ENCODE data around the gene FAM98B.

FAM98B gene

DNA sequence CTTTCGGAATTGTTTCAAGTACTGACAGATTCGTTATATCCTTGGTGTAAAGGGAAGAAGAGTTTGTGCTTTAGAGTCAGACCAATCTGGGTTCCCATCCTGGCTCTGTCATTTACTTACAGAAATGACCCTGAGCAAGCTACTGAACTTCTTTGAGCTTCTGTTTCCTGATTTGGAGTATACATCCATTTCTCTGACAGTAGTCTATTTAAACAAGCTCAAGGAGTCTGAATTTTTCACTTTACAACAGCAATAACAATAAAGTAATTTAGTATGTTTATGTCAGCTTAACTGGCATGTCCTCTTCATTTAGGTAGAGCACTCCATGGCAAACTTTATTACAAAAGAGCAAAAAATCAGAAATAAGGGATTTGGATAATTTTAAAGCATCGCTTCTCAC is 27.8 kb downstream of the FAM98B start:
- no peaks in the 10 kb centered on the region for H3K4me1 ChIP-seq (ENCODE audit: control insufficient read depth, insufficient read depth, low read length)
- ChIA-PET CTCF (interaction anchor here (0.7 kb wide), 1 partner anchor 201 kb away, joined by 3 read pairs; no protein-coding TSS in a partner anchor), POLR2A (no interaction called here)
- no peak overlapping the region for H3K27ac ChIP-seq (ENCODE audit: extremely low read depth, low read depth, low read length)
- TF ChIP-seq GLI4 (tag by site-specific recombination; IDR thresholded peaks at IDR 0.05) = no peak
- TF ChIP-seq HOXD13 (CRISPR knock-in tag; IDR thresholded peaks at IDR 0.05; ENCODE audit: borderline replicate concordance) = no peak
- no peak for TF ChIP-seq ZIC2 (tag by site-specific recombination; IDR thresholded peaks at IDR 0.05)
- no peak for TF ChIP-seq ZNF24 (tag by site-specific recombination; IDR thresholded peaks at IDR 0.05)
- no peak for TF ChIP-seq ZNF621 (tag by site-specific recombination; IDR thresholded peaks at IDR 0.05)
- no peak for TF ChIP-seq KLF7 (tag by site-specific recombination; IDR thresholded peaks at IDR 0.05; ENCODE audit: borderline replicate concordance)
- no peak for TF ChIP-seq ZNF747 (tag by site-specific recombination; IDR thresholded peaks at IDR 0.05)
- no peak for TF ChIP-seq ZNF521 (tag by site-specific recombination; IDR thresholded peaks at IDR 0.05)
- no peak for TF ChIP-seq ZNF133 (tag by site-specific recombination; IDR thresholded peaks at IDR 0.05)
- no peak for TF ChIP-seq ZNF530 (tag by site-specific recombination; IDR thresholded peaks at IDR 0.05; ENCODE audit: low read depth)
- no peak for TF ChIP-seq PRDM1 (tag by site-specific recombination; IDR thresholded peaks at IDR 0.05)
- H3K4me3 ChIP-seq (ENCODE audit: low read depth, low read length) = no peak overlapping the region
- peaks cover 8 to 35% of the 10 kb centered on the region in 2 experiments for H3K36me3 ChIP-seq (ENCODE audit: control insufficient read depth in 2 of 2, insufficient read depth in 1 of 2, low read length in 2 of 2)
- no peaks in the 10 kb centered on the region for H3K9me3 ChIP-seq (ENCODE audit: control insufficient read depth, insufficient read depth, low read depth, low read length)

DNA sequence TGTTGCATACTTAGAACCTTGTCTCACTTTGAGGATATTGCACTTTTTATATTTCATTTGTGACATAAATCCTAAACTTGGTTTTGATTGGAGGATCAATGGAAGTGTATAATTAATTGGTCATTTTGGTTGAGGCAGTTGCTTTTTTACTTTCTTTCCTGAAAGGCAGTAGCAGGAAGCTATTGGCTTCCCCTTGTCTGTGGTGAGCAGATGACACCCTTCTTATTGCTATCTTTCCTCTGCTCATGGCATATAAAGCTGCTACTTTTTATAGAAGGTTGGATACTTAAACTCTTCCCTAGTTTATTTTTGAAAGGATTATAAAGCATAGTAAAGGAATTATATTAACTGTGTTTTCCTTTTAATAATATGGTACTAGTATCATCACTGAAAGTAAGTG is 28.6 kb downstream of the FAM98B start:
- TF ChIP-seq PRDM2 (tag by site-specific recombination; IDR thresholded peaks at IDR 0.05; ENCODE audit: borderline replicate concordance) (no peak), GLIS1 (tag by site-specific recombination; IDR thresholded peaks at IDR 0.05) (no peak)
- TF ChIP-seq, protein P1, sequence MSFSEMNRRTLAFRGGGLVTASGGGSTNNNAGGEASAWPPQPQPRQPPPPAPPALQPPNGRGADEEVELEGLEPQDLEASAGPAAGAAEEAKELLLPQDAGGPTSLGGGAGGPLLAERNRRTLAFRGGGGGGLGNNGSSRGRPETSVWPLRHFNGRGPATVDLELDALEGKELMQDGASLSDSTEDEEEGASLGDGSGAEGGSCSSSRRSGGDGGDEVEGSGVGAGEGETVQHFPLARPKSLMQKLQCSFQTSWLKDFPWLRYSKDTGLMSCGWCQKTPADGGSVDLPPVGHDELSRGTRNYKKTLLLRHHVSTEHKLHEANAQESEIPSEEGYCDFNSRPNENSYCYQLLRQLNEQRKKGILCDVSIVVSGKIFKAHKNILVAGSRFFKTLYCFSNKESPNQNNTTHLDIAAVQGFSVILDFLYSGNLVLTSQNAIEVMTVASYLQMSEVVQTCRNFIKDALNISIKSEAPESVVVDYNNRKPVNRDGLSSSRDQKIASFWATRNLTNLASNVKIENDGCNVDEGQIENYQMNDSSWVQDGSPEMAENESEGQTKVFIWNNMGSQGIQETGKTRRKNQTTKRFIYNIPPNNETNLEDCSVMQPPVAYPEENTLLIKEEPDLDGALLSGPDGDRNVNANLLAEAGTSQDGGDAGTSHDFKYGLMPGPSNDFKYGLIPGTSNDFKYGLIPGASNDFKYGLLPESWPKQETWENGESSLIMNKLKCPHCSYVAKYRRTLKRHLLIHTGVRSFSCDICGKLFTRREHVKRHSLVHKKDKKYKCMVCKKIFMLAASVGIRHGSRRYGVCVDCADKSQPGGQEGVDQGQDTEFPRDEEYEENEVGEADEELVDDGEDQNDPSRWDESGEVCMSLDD (tag by site-specific recombination; IDR thresholded peaks at IDR 0.05) = no peak
- no peak overlapping the region for H3K27ac ChIP-seq (ENCODE audit: extremely low read depth, low read depth, low read length)
- no peaks in the 10 kb centered on the region for H3K4me1 ChIP-seq (ENCODE audit: control insufficient read depth, insufficient read depth, low read length)
- ChIA-PET POLR2A (no interaction called here), CTCF (interaction anchor here (0.8 kb wide), 1 partner anchor 200 kb away, joined by 3 read pairs; no protein-coding TSS in a partner anchor)
- no peaks in the 10 kb centered on the region for H3K9me3 ChIP-seq (ENCODE audit: control insufficient read depth, insufficient read depth, low read depth, low read length)
- H3K4me3 ChIP-seq (ENCODE audit: low read depth, low read length) = no peak overlapping the region
- H3K36me3 ChIP-seq (ENCODE audit: control insufficient read depth in 2 of 2, insufficient read depth in 1 of 2, low read length in 2 of 2) = peaks cover 6 to 27% of the 10 kb centered on the region in 2 experiments; a peak in 1 of 3 replicates

- ChIA-PET POLR2A (no interaction called here), CTCF (interaction anchor here (1.2 kb wide), 1 partner anchor 47 kb away, joined by 3 read pairs; no protein-coding TSS in a partner anchor)
- no peak overlapping the region for H3K27ac ChIP-seq (ENCODE audit: extremely low read depth, low read depth, low read length)
- H3K4me3 ChIP-seq (ENCODE audit: low read depth, low read length) = no peak overlapping the region
- H3K9me3 ChIP-seq (ENCODE audit: control insufficient read depth, insufficient read depth, low read depth, low read length) = no peaks in the 10 kb centered on the region
- H3K36me3 ChIP-seq (ENCODE audit: control insufficient read depth in 2 of 2, insufficient read depth in 1 of 2, low read length in 2 of 2) = peaks cover 3 to 14% of the 10 kb centered on the region in 2 experiments; a peak in 1 of 3 replicates
- H3K4me1 ChIP-seq (ENCODE audit: control insufficient read depth, insufficient read depth, low read length) = no peaks in the 10 kb centered on the region
- TF ChIP-seq MEIS1 (CRISPR knock-in tag; IDR thresholded peaks at IDR 0.05; ENCODE audit: borderline replicate concordance) = no peak
- no peak for TF ChIP-seq MYNN (tag by site-specific recombination; IDR thresholded peaks at IDR 0.05; ENCODE audit: borderline replicate concordance)
- no peak for TF ChIP-seq GLI4 (tag by site-specific recombination; IDR thresholded peaks at IDR 0.05)
- no peak for TF ChIP-seq ATF2 (tag by site-specific recombination; IDR thresholded peaks at IDR 0.05; ENCODE audit: low read depth)
- TF ChIP-seq ZNF335 (tag by site-specific recombination; conservative IDR thresholded peaks at IDR 0.05) = no peak
- TF ChIP-seq HIC1 (tag by site-specific recombination; IDR thresholded peaks at IDR 0.05) = no peak
- TF ChIP-seq KLF10 (tag by site-specific recombination; IDR thresholded peaks at IDR 0.05) = no peak
Observed at GRCh38 chr15:38486936-38487335, 33.0 kb downstream of the FAM98B start.
